SK-N-SH (cell line): ENCODE data around the gene DYNLT1. TPM values are rescaled to one million over a fixed set of nuclear protein-coding genes. Genes with fewer than 3 reads are reported as not detected.

ENCODE experiments used
- CTCF ChIA-PET: fragments of 300-600, 350-600 bp; formaldehyde crosslinking; extraction: SDS; loops from one replicate; lab custom pipeline; 2021; lab: Yijun Ruan, JAX
- POLR2A ChIA-PET: fragments of 350-600 bp; sonication (Branson Sonifier 250); formaldehyde crosslinking; extraction: SDS; loops from one replicate; lab custom pipeline; 2020; ENCODE audit warnings: antibody characterized with exemption, inconsistent platforms; lab: Yijun Ruan, JAX
- DNase-seq: peaks from one replicate; pipeline ENCODE4 v3.0.0; 2012
- H2AFZ ChIP-seq: fragments of 200-600 bp; sonication (generic); 2 replicates; pipeline ENCODE4 v1.8.1; 2016; ENCODE audit warnings: antibody characterized with exemption, mild to moderate bottlenecking, low read depth
- H3F3A ChIP-seq: fragments of 200-600 bp; sonication (generic); replicated peaks from 2 replicates; pipeline ENCODE3; 2016; ENCODE audit warnings: antibody characterized with exemption, mild to moderate bottlenecking; ENCODE audit not compliant: insufficient read depth
- H3K27ac ChIP-seq, 2 experiments: fragments of 200-500 bp in 1 of 2; fragments of 200-600 bp in 1 of 2; sonication (Bioruptor generic) in 1 of 2; sonication (generic), shearing (Covaris generic) in 1 of 2; 2 replicates each; pipeline versions ENCODE4 v1.5.1 to v1.6.1; 2014 to 2016; ENCODE audit warnings: low read depth in 2 of 2, inconsistent platforms in 1 of 2, low read length in 1 of 2, mild to moderate bottlenecking in 1 of 2, mixed read lengths in 1 of 2
- H3K27me3 ChIP-seq: fragments of 200-600 bp; sonication (generic), shearing (Covaris generic); 2 replicates; pipeline ENCODE4 v1.6.1; 2016; ENCODE audit warnings: mixed run types; ENCODE audit not compliant: insufficient read depth
- H3K36me3 ChIP-seq, 2 experiments: fragments of 200-500 bp in 1 of 2; fragments of 200-600 bp in 1 of 2; sonication (Bioruptor generic) in 1 of 2; sonication (generic) in 1 of 2; replicated peaks in 1 of 2; 2 replicates each; pipeline versions ENCODE3 to v1.5.1; 2014 to 2016; ENCODE audit warnings: low read length in 1 of 2, mild to moderate bottlenecking in 1 of 2; ENCODE audit not compliant: insufficient read depth in 2 of 2, control insufficient read depth in 1 of 2
- H3K4me1 ChIP-seq, 2 experiments: fragments of 200-500 bp in 1 of 2; fragments of 200-600 bp in 1 of 2; sonication (Bioruptor generic) in 1 of 2; sonication (generic), shearing (Covaris generic) in 1 of 2; 2 replicates each; pipeline versions ENCODE4 v1.5.1 to v1.6.1; 2014 to 2016; ENCODE audit warnings: low read depth in 1 of 2, low read length in 1 of 2, mixed run types in 1 of 2; ENCODE audit not compliant: insufficient read depth in 2 of 2, control insufficient read depth in 1 of 2
- H3K4me2 ChIP-seq: fragments of 200-600 bp; sonication (generic), shearing (Covaris generic); 2 replicates; pipeline ENCODE4 v1.6.1; 2017; ENCODE audit warnings: mixed run types
- H3K4me3 ChIP-seq, 2 experiments: fragments of 200-500 bp in 1 of 2; fragments of 200-600 bp in 1 of 2; sonication (Bioruptor generic) in 1 of 2; sonication (generic), shearing (Covaris generic) in 1 of 2; 2 replicates each; pipeline versions ENCODE4 v1.5.1 to v1.8.1; 2014 to 2016; ENCODE audit warnings: low read depth in 2 of 2, inconsistent platforms in 1 of 2, low read length in 1 of 2, mild to moderate bottlenecking in 1 of 2, mixed read lengths in 1 of 2, moderate library complexity in 1 of 2
- H3K79me2 ChIP-seq: fragments of 200-600 bp; sonication (generic); 2 replicates; pipeline ENCODE4 v1.8.1; 2017; ENCODE audit warnings: mild to moderate bottlenecking; ENCODE audit not compliant: insufficient read depth
- H3K9ac ChIP-seq: fragments of 200-600 bp; sonication (generic); 2 replicates; pipeline ENCODE4 v1.6.1; 2017; ENCODE audit warnings: mixed run types
- H3K9me2 ChIP-seq: fragments of 200-600 bp; sonication (generic); 2 replicates; pipeline ENCODE4 v1.6.1; 2017; ENCODE audit warnings: mixed run types
- H3K9me3 ChIP-seq: fragments of 200-600 bp; sonication (generic); 2 replicates; pipeline ENCODE4 v1.6.1; 2017; ENCODE audit warnings: mixed run types, mild to moderate bottlenecking, moderate library complexity
- H4K20me1 ChIP-seq: fragments of 200-600 bp; sonication (generic); 2 replicates; pipeline ENCODE4 v1.6.1; 2017; ENCODE audit warnings: mild to moderate bottlenecking, mixed run types; ENCODE audit not compliant: insufficient read depth
- CHD2 ChIP-seq: fragments of 150-350 bp; IDR thresholded peaks from 2 replicates; pipeline ENCODE4 v1.6.1; 2018; ENCODE audit warnings: low read length; ENCODE audit not compliant: partially characterized antibody
- ELF1 ChIP-seq: IDR thresholded peaks from 2 replicates; pipeline ENCODE4 v1.4.0; 2012
- EZH2phosphoT487 ChIP-seq: fragments of 200-600 bp; sonication (generic); IDR thresholded peaks from 2 replicates; pipeline ENCODE4 v1.6.1; 2017; ENCODE audit warnings: low read depth, mixed run types, mild to moderate bottlenecking, antibody characterized with exemption, moderate library complexity, borderline replicate concordance
- FOSL2 ChIP-seq: IDR thresholded peaks from 2 replicates; pipeline ENCODE4 v1.4.0; 2012; ENCODE audit warnings: low read depth, mild to moderate bottlenecking, moderate library complexity, borderline replicate concordance
- FOXM1 ChIP-seq: IDR thresholded peaks from 2 replicates; pipeline ENCODE4 v1.4.0; 2012; ENCODE audit warnings: low read depth, mild to moderate bottlenecking
- JUND ChIP-seq: IDR thresholded peaks from 2 replicates; pipeline ENCODE4 v1.4.0; 2012
- NFIC ChIP-seq: IDR thresholded peaks from 2 replicates; pipeline ENCODE4 v1.4.0; 2012; ENCODE audit warnings: borderline replicate concordance
- PBX3 ChIP-seq: IDR thresholded peaks from 2 replicates; pipeline ENCODE4; 2012
- REST ChIP-seq: IDR thresholded peaks from 2 replicates; pipeline ENCODE4 v1.6.1; 2012; ENCODE audit warnings: mild to moderate bottlenecking, low read depth, low read length, moderate library complexity
- RFX5 ChIP-seq: IDR thresholded peaks from 2 replicates; pipeline ENCODE4 v1.6.1; 2012; ENCODE audit warnings: mild to moderate bottlenecking, improper control_type of control experiment, low read length
- SIN3A ChIP-seq: IDR thresholded peaks from 2 replicates; pipeline ENCODE4 v1.6.1; 2012; ENCODE audit warnings: low read depth, mild to moderate bottlenecking, low read length, moderate library complexity, borderline replicate concordance
- TCF12 ChIP-seq: IDR thresholded peaks from 2 replicates; pipeline ENCODE4 v1.4.0; 2012
- USF2 ChIP-seq: fragments of 150-350 bp; IDR thresholded peaks from 2 replicates; pipeline ENCODE4 v1.6.1; 2017; ENCODE audit warnings: antibody characterized with exemption, low read length, low read depth, borderline replicate concordance
- YY1 ChIP-seq: IDR thresholded peaks from 2 replicates; pipeline ENCODE4 v1.4.0; 2012; ENCODE audit warnings: low read depth, mild to moderate bottlenecking
- ZBTB33 ChIP-seq: IDR thresholded peaks from 2 replicates; pipeline ENCODE4 v1.4.0; 2012; ENCODE audit warnings: low read depth, borderline replicate concordance
- WGBS: methylation state at CpG from one replicate; pipeline ENCODE4 v1.1.6; 2017; ENCODE audit warnings: low lambda C conversion rate; 5-methylcytosine and 5-hydroxymethylcytosine counted together
- polyA plus RNA-seq, 3 experiments: library from polyadenylated mRNA; depleted of rRNA; stranded (reverse); fragments of >200 nt; gene quantifications; 2 replicates each; pipeline ENCODE4 v1.2.3, GENCODE V29; 2012

The DYNLT1 gene
- polyA plus RNA-seq, 1 of the 3 experiments (the other 2 are of a cell fraction): 306 TPM

GRCh38 chr6:158608221-158608620 is 36.3 kb downstream of the DYNLT1 start:
- H3K79me2 ChIP-seq: 0 out of 2 replicates have a peak, but pooled peaks cover 3% of the 10 kb centered on the region

GRCh38 chr6:158607411-158608170 is 37.0 kb downstream of the DYNLT1 start:
- Histone ChIP-seq H3F3A (no peaks in the 10 kb centered on the region), H4K20me1 (no peaks in the 10 kb centered on the region), H2AFZ (no peak overlapping the region), H3K27ac (no peak overlapping the region), H3K9me3 (no peaks in the 10 kb centered on the region), H3K9me2 (no peaks in the 10 kb centered on the region), H3K36me3 (peaks cover 41 to 54% of the 10 kb centered on the region in 2 experiments), H3K79me2 (peaks cover 6% of the 10 kb centered on the region; the same call in 1 of the 2 replicates), H3K4me1 (peaks cover 0 to 28% of the 10 kb centered on the region in 2 experiments; a peak in 2 of 4 replicates), H3K4me2 (no peak overlapping the region), H3K4me3 (no peak overlapping the region), H3K27me3 (no peaks in the 10 kb centered on the region), H3K9ac (no peak overlapping the region)
- ChIA-PET CTCF (interaction anchor here (1.0 to 1.3 kb wide), 2 partner anchors 37 to 84 kb away, joined by 3 to 4 read pairs; partner anchors contain the start of gene DYNLT1), POLR2A (no interaction called here)
- no peak for DNase-seq
- 92% methylated on average over 11 of the region's 14 CpGs for WGBS
- no peak for TF ChIP-seq PBX3
- no peak for TF ChIP-seq NFIC
- no peak for TF ChIP-seq FOXM1
- no peak for TF ChIP-seq EZH2phosphoT487
- TF ChIP-seq RFX5: no peak
- no peak for TF ChIP-seq CHD2
- TF ChIP-seq YY1: no peak
- no peak for TF ChIP-seq FOSL2
- no peak for TF ChIP-seq ELF1
- TF ChIP-seq REST: no peak

More at GRCh38 chr6:158608221-158608620, 36.3 kb downstream of the DYNLT1 start:
- Histone ChIP-seq H2AFZ (no peak overlapping the region), H3K4me3 (no peak overlapping the region), H3K27me3 (no peaks in the 10 kb centered on the region), H3K4me1 (peaks cover 0 to 25% of the 10 kb centered on the region in 2 experiments; a peak in 2 of 4 replicates), H3K4me2 (no peak overlapping the region), H3K9me3 (no peaks in the 10 kb centered on the region), H4K20me1 (no peaks in the 10 kb centered on the region), H3K9me2 (no peaks in the 10 kb centered on the region), H3K36me3 (peaks cover 43 to 57% of the 10 kb centered on the region in 2 experiments), H3F3A (no peaks in the 10 kb centered on the region), H3K27ac (no peak overlapping the region), H3K9ac (no peak overlapping the region)
- CTCF ChIA-PET: interaction anchor here (0.9 to 1.0 kb wide), 2 partner anchors 36 to 387 kb away, joined by 3 read pairs; partner anchors contain the start of gene DYNLT1
- no peak for DNase-seq
- TF ChIP-seq RFX5 (no peak), SIN3A (no peak), NFIC (no peak), ZBTB33 (no peak), USF2 (no peak), ELF1 (no peak), JUND (no peak), TCF12 (no peak)
- POLR2A ChIA-PET: no interaction called here
- WGBS: 96% methylated on average over 8 of the region's 12 CpGs
